ENCODE results near the gene LARP1.
"Not testable (repeated sequence)": the region's sequence is repeated elsewhere in the genome, so short reads cannot be mapped to it uniquely, and the experiment has no call there.

The LARP1 gene

GRCh38 chr5:154759868-154760267, 4.7 kb downstream of the LARP1 start:
- DNase-seq (ENCODE audit: low read depth, low spot score) = not testable (repeated sequence)

GRCh38 chr5:154761046-154761736, 6.0 kb downstream of the LARP1 start:
- DNase-seq (ENCODE audit: low read depth, low spot score) = no peak

GRCh38 chr5:154762261-154762660, 7.1 kb downstream of the LARP1 start:
- DNase-seq (ENCODE audit: low read depth, low spot score) = no peak

- no peak for DNase-seq (ENCODE audit: low read depth, low spot score)
Observed at GRCh38 chr5:154762700-154763099, 7.5 kb downstream of the LARP1 start.

- no peak for DNase-seq (ENCODE audit: low read depth, low spot score)
Observed at GRCh38 chr5:154764967-154765366, 9.8 kb downstream of the LARP1 start.

GRCh38 chr5:154765396-154765925, 10.3 kb downstream of the LARP1 start:
- no peak for DNase-seq (ENCODE audit: low read depth, low spot score)

GRCh38 chr5:154766558-154767281, 11.5 kb downstream of the LARP1 start:
- no peak for DNase-seq (ENCODE audit: low read depth, low spot score)

GRCh38 chr5:154767576-154767975, 12.4 kb downstream of the LARP1 start:
- no peak for DNase-seq (ENCODE audit: low read depth, low spot score)

- DNase-seq (ENCODE audit: low read depth, low spot score) = no peak
Observed at GRCh38 chr5:154768207-154768606, 13.0 kb downstream of the LARP1 start.

GRCh38 chr5:154770111-154770510, 14.9 kb downstream of the LARP1 start:
- no peak for DNase-seq (ENCODE audit: low read depth, low spot score)

- DNase-seq (ENCODE audit: low read depth, low spot score) = no peak
Observed at GRCh38 chr5:154771383-154771901, 16.3 kb downstream of the LARP1 start.

- DNase-seq (ENCODE audit: low read depth, low spot score) = no peak
Observed at GRCh38 chr5:154773326-154773725, 18.1 kb downstream of the LARP1 start.

GRCh38 chr5:154776167-154776566, 21.0 kb downstream of the LARP1 start:
- no peak for DNase-seq (ENCODE audit: low read depth, low spot score)

GRCh38 chr5:154778534-154778933, 23.4 kb downstream of the LARP1 start:
- no peak for DNase-seq (ENCODE audit: low read depth, low spot score)

- DNase-seq (ENCODE audit: low read depth, low spot score) = no peak
Observed at GRCh38 chr5:154779105-154779504, 23.9 kb downstream of the LARP1 start.

GRCh38 chr5:154780128-154780527, 25.0 kb downstream of the LARP1 start:
- no peak for DNase-seq (ENCODE audit: low read depth, low spot score)

GRCh38 chr5:154782326-154782725, 27.1 kb downstream of the LARP1 start:
- no peak for DNase-seq (ENCODE audit: low read depth, low spot score)

GRCh38 chr5:154782812-154783592, 27.8 kb downstream of the LARP1 start:
- no peak for DNase-seq (ENCODE audit: low read depth, low spot score)

GRCh38 chr5:154783774-154784460, 28.7 kb downstream of the LARP1 start:
- no peak for DNase-seq (ENCODE audit: low read depth, low spot score)

- no peak for DNase-seq (ENCODE audit: low read depth, low spot score)
Observed at GRCh38 chr5:154784856-154785255, 29.7 kb downstream of the LARP1 start.

- DNase-seq (ENCODE audit: low read depth, low spot score) = no peak
Observed at GRCh38 chr5:154786414-154786813, 31.2 kb downstream of the LARP1 start.

Data from activated CD4-positive, CD25-positive, alpha-beta regulatory T cell treated with anti-CD3 and anti-CD28 coated beads, Interleukin-2, amount 50 U/mL, for 16 hours (primary cell).